Measurements from ENCODE around the gene AK3.
"Not testable (repeated sequence)": the region's sequence is repeated elsewhere in the genome, so short reads cannot be mapped to it uniquely, and the experiment has no call there.

AK3 gene

GRCh38 chr9:4762886-4763541 lies 22.0 kb upstream of the AK3 start:
- ChIA-PET CTCF (interaction anchor here (0.8 to 6.0 kb wide), 21 partner anchors 8 to 837 kb away, joined by 3 to 46 read pairs (median 4); partner anchors contain the start of genes AK3, JAK2 and RCL1), POLR2A (no interaction called here)
- Histone ChIP-seq H3K4me3 (ENCODE audit: control insufficient read depth in 1 of 7, extremely low read depth in 1 of 7, insufficient read depth in 4 of 7, low read depth in 2 of 7, low read length in 6 of 7) (peak overlapping the region; percentile 17 to 84 (median 64)), H3K36me3 (ENCODE audit: control insufficient read depth in 4 of 4, insufficient read depth in 4 of 4, low read length in 3 of 4) (no peaks in the 10 kb centered on the region), H3K27ac (ENCODE audit: insufficient read depth in 1 of 2, low read depth in 1 of 2, low read length in 2 of 2, poor library complexity in 1 of 2, severe bottlenecking in 2 of 2) (peak overlapping the region in 1 of 2 experiments; percentile 52), H3K4me1 (ENCODE audit: control extremely low read depth in 1 of 4, control insufficient read depth in 4 of 4, insufficient read depth in 4 of 4, low read length in 3 of 4) (peaks cover 3 to 23% (median 15%) of the 10 kb centered on the region in 4 experiments), H3K27me3 (replicated peaks in 2 of 5; ENCODE audit: control insufficient read depth in 4 of 5, insufficient read depth in 5 of 5, low read length in 4 of 5) (peaks cover 0 to 3% (median 0%) of the 10 kb centered on the region in 5 experiments), H3K9me3 (ENCODE audit: control extremely low read depth in 1 of 5, control insufficient read depth in 4 of 5, insufficient read depth in 2 of 5, low read depth in 1 of 5, low read length in 4 of 5) (no peaks in the 10 kb centered on the region)
- 3% methylated on average over 5 of the region's 14 CpGs for WGBS (ENCODE audit: insufficient coverage)
- peak; percentile 32 to 75 (median 74) for DNase-seq

- Histone ChIP-seq H3K27me3 (replicated peaks in 2 of 5; ENCODE audit: control insufficient read depth in 4 of 5, insufficient read depth in 5 of 5, low read length in 4 of 5) (peaks cover 0 to 3% (median 0%) of the 10 kb centered on the region in 5 experiments), H3K9me3 (ENCODE audit: control extremely low read depth in 1 of 5, control insufficient read depth in 4 of 5, insufficient read depth in 2 of 5, low read depth in 1 of 5, low read length in 4 of 5) (no peaks in the 10 kb centered on the region), H3K27ac (ENCODE audit: insufficient read depth in 1 of 2, low read depth in 1 of 2, low read length in 2 of 2, poor library complexity in 1 of 2, severe bottlenecking in 2 of 2) (peak overlapping the region in 1 of 2 experiments; percentile 52), H3K4me1 (ENCODE audit: control extremely low read depth in 1 of 4, control insufficient read depth in 4 of 4, insufficient read depth in 4 of 4, low read length in 3 of 4) (peaks cover 3 to 23% (median 15%) of the 10 kb centered on the region in 4 experiments), H3K4me3 (ENCODE audit: control insufficient read depth in 1 of 7, extremely low read depth in 1 of 7, insufficient read depth in 4 of 7, low read depth in 2 of 7, low read length in 6 of 7) (peak overlapping the region in 6 of 7 experiments; percentile 53 to 84 (median 65)), H3K36me3 (ENCODE audit: control insufficient read depth in 4 of 4, insufficient read depth in 4 of 4, low read length in 3 of 4) (no peaks in the 10 kb centered on the region)
- 33% methylated on average over 10 of the region's 22 CpGs for WGBS (ENCODE audit: insufficient coverage)
- POLR2A ChIA-PET: no interaction called here
- CTCF ChIA-PET: interaction anchor here (0.8 to 6.0 kb wide), 19 partner anchors 8 to 838 kb away, joined by 3 to 46 read pairs (median 4); partner anchors contain the start of genes AK3, JAK2 and RCL1
- DNase-seq: peak; percentile 84 to 91 (median 91)
Observed at GRCh38 chr9:4762108-4762885, 21.3 kb upstream of the AK3 start.

GRCh38 chr9:4760122-4760521 lies 19.1 kb upstream of the AK3 start:
- DNase-seq: peak in 1 of 3 donors; percentile 21
- Histone ChIP-seq H3K36me3 (ENCODE audit: control insufficient read depth in 4 of 4, insufficient read depth in 4 of 4, low read length in 3 of 4) (no peaks in the 10 kb centered on the region), H3K27ac (ENCODE audit: insufficient read depth in 1 of 2, low read depth in 1 of 2, low read length in 2 of 2, poor library complexity in 1 of 2, severe bottlenecking in 2 of 2) (no peak overlapping the region), H3K27me3 (replicated peaks in 2 of 5; ENCODE audit: control insufficient read depth in 4 of 5, insufficient read depth in 5 of 5, low read length in 4 of 5) (peaks cover 0 to 3% (median 0%) of the 10 kb centered on the region in 5 experiments), H3K4me1 (ENCODE audit: control extremely low read depth in 1 of 4, control insufficient read depth in 4 of 4, insufficient read depth in 4 of 4, low read length in 3 of 4) (peaks cover 3 to 23% (median 15%) of the 10 kb centered on the region in 4 experiments), H3K4me3 (ENCODE audit: control insufficient read depth in 1 of 7, extremely low read depth in 1 of 7, insufficient read depth in 4 of 7, low read depth in 2 of 7, low read length in 6 of 7) (no peak overlapping the region), H3K9me3 (ENCODE audit: control extremely low read depth in 1 of 5, control insufficient read depth in 4 of 5, insufficient read depth in 2 of 5, low read depth in 1 of 5, low read length in 4 of 5) (no peaks in the 10 kb centered on the region)
- no CpG with 5 or more reads among the region's 3 CpGs for WGBS (ENCODE audit: insufficient coverage)
- POLR2A ChIA-PET: interaction anchor here (0.6 to 0.7 kb wide), 2 partner anchors 203 to 229 kb away, joined by 4 to 5 read pairs; no protein-coding TSS in a partner anchor
- CTCF ChIA-PET: interaction anchor here (0.6 to 6.0 kb wide), 19 partner anchors 9 to 840 kb away, joined by 3 to 46 read pairs (median 5); partner anchors contain the start of genes AK3, JAK2 and RCL1

- H3K9me3 ChIP-seq (ENCODE audit: control extremely low read depth in 1 of 5, control insufficient read depth in 4 of 5, insufficient read depth in 2 of 5, low read depth in 1 of 5, low read length in 4 of 5): no peaks in the 10 kb centered on the region
- H3K27me3 ChIP-seq (replicated peaks in 2 of 5; ENCODE audit: control insufficient read depth in 4 of 5, insufficient read depth in 5 of 5, low read length in 4 of 5): peaks cover 0 to 1% (median 0%) of the 10 kb centered on the region in 5 experiments
- ChIA-PET POLR2A (no interaction called here), CTCF (interaction anchor here (0.8 to 2.1 kb wide), 7 partner anchors 9 to 232 kb away, joined by 3 to 8 read pairs (median 4); no protein-coding TSS in a partner anchor)
- no peak overlapping the region for H3K27ac ChIP-seq (ENCODE audit: insufficient read depth in 1 of 2, low read depth in 1 of 2, low read length in 2 of 2, poor library complexity in 1 of 2, severe bottlenecking in 2 of 2)
- H3K4me1 ChIP-seq (ENCODE audit: control extremely low read depth in 1 of 4, control insufficient read depth in 4 of 4, insufficient read depth in 4 of 4, low read length in 3 of 4): peaks cover 0 to 11% (median under 1%) of the 10 kb centered on the region in 4 experiments
- WGBS (ENCODE audit: insufficient coverage): 97% methylated on average over 3 of the region's 4 CpGs
- DNase-seq: no peak
- H3K36me3 ChIP-seq (ENCODE audit: control insufficient read depth in 4 of 4, insufficient read depth in 4 of 4, low read length in 3 of 4): no peaks in the 10 kb centered on the region
- no peak overlapping the region for H3K4me3 ChIP-seq (ENCODE audit: control insufficient read depth in 1 of 7, extremely low read depth in 1 of 7, insufficient read depth in 4 of 7, low read depth in 2 of 7, low read length in 6 of 7)
Observed at GRCh38 chr9:4756420-4756819, 15.4 kb upstream of the AK3 start.

- H3K4me3 ChIP-seq (ENCODE audit: control insufficient read depth in 1 of 7, extremely low read depth in 1 of 7, insufficient read depth in 4 of 7, low read depth in 2 of 7, low read length in 6 of 7): no peak overlapping the region
- no peak for DNase-seq
- 96% methylated on average over 2 of the region's 5 CpGs for WGBS (ENCODE audit: insufficient coverage)
- ChIA-PET CTCF (interaction anchor here (1.0 to 2.1 kb wide), 3 partner anchors 13 to 233 kb away, joined by 4 to 8 read pairs (median 6); no protein-coding TSS in a partner anchor), POLR2A (no interaction called here)
- H3K9me3 ChIP-seq (ENCODE audit: control extremely low read depth in 1 of 5, control insufficient read depth in 4 of 5, insufficient read depth in 2 of 5, low read depth in 1 of 5, low read length in 4 of 5): no peaks in the 10 kb centered on the region
- H3K4me1 ChIP-seq (ENCODE audit: control extremely low read depth in 1 of 4, control insufficient read depth in 4 of 4, insufficient read depth in 4 of 4, low read length in 3 of 4): peaks cover 0 to 7% (median under 1%) of the 10 kb centered on the region in 4 experiments
- H3K36me3 ChIP-seq (ENCODE audit: control insufficient read depth in 4 of 4, insufficient read depth in 4 of 4, low read length in 3 of 4): no peaks in the 10 kb centered on the region
- no peak overlapping the region for H3K27ac ChIP-seq (ENCODE audit: insufficient read depth in 1 of 2, low read depth in 1 of 2, low read length in 2 of 2, poor library complexity in 1 of 2, severe bottlenecking in 2 of 2)
- no peaks in the 10 kb centered on the region for H3K27me3 ChIP-seq (replicated peaks in 2 of 5; ENCODE audit: control insufficient read depth in 4 of 5, insufficient read depth in 5 of 5, low read length in 4 of 5)
Observed at GRCh38 chr9:4755026-4755609, 14.1 kb upstream of the AK3 start.

GRCh38 chr9:4754530-4754929 lies 13.5 kb upstream of the AK3 start:
- CTCF ChIA-PET: interaction anchor here (1.0 to 1.8 kb wide), 2 partner anchors 9 to 234 kb away, joined by 3 to 6 read pairs; no protein-coding TSS in a partner anchor
- H3K36me3 ChIP-seq (ENCODE audit: control insufficient read depth in 4 of 4, insufficient read depth in 4 of 4, low read length in 3 of 4); H3K9me3 ChIP-seq (ENCODE audit: control extremely low read depth in 1 of 5, control insufficient read depth in 4 of 5, insufficient read depth in 2 of 5, low read depth in 1 of 5, low read length in 4 of 5); H3K4me1 ChIP-seq (ENCODE audit: control extremely low read depth in 1 of 4, control insufficient read depth in 4 of 4, insufficient read depth in 4 of 4, low read length in 3 of 4); DNase-seq; POLR2A ChIA-PET; H3K27ac ChIP-seq (ENCODE audit: insufficient read depth in 1 of 2, low read depth in 1 of 2, low read length in 2 of 2, poor library complexity in 1 of 2, severe bottlenecking in 2 of 2); H3K4me3 ChIP-seq (ENCODE audit: control insufficient read depth in 1 of 7, extremely low read depth in 1 of 7, insufficient read depth in 4 of 7, low read depth in 2 of 7, low read length in 6 of 7); H3K27me3 ChIP-seq (replicated peaks in 2 of 5; ENCODE audit: control insufficient read depth in 4 of 5, insufficient read depth in 5 of 5, low read length in 4 of 5): not testable (repeated sequence)

Measured in common myeloid progenitor, CD34-positive (primary cell).